ENCODE results near the gene ARHGAP9. TPM values are rescaled to one million over a fixed set of nuclear protein-coding genes. Genes with fewer than 3 reads are reported as not detected.

Gene ARHGAP9
- total RNA-seq, 6 donors from 2014 or later = 29.2 to 131 (median 43.7) TPM

- ATAC-seq (ENCODE audit: low FRiP score in 2 of 2) (no peak), DNase-seq (no peak)
- 2 to 4% methylated on average over 5 of the region's 6 CpGs for WGBS, 2 donors
- H3K36me3 ChIP-seq = no peaks in the 10 kb centered on the region
- no peaks in the 10 kb centered on the region for H3K9me3 ChIP-seq
- peak overlapping the region in 1 of 4 donors; percentile 86 for H3K27ac ChIP-seq
- H3K4me3 ChIP-seq = peak overlapping the region in 3 of 4 donors; percentile 58 to 79 (median 77)
- peaks cover 33 to 45% (median 38%) of the 10 kb centered on the region in 4 donors for H3K4me1 ChIP-seq
- TF ChIP-seq EP300 (IDR thresholded peaks at IDR 0.05) (no peak), POLR2AphosphoS5 (IDR thresholded peaks at IDR 0.05) (no peak), POLR2A (IDR thresholded peaks at IDR 0.05) (no peak)
- TF ChIP-seq, protein P1, sequence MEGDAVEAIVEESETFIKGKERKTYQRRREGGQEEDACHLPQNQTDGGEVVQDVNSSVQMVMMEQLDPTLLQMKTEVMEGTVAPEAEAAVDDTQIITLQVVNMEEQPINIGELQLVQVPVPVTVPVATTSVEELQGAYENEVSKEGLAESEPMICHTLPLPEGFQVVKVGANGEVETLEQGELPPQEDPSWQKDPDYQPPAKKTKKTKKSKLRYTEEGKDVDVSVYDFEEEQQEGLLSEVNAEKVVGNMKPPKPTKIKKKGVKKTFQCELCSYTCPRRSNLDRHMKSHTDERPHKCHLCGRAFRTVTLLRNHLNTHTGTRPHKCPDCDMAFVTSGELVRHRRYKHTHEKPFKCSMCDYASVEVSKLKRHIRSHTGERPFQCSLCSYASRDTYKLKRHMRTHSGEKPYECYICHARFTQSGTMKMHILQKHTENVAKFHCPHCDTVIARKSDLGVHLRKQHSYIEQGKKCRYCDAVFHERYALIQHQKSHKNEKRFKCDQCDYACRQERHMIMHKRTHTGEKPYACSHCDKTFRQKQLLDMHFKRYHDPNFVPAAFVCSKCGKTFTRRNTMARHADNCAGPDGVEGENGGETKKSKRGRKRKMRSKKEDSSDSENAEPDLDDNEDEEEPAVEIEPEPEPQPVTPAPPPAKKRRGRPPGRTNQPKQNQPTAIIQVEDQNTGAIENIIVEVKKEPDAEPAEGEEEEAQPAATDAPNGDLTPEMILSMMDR (IDR thresholded peaks at IDR 0.05) = no peak
- H3K27me3 ChIP-seq = peaks cover 0 to 9% (median 4%) of the 10 kb centered on the region in 4 donors
Measured at GRCh38 chr12:57460468-57460784, 19.2 kb downstream of the ARHGAP9 start.

DNA sequence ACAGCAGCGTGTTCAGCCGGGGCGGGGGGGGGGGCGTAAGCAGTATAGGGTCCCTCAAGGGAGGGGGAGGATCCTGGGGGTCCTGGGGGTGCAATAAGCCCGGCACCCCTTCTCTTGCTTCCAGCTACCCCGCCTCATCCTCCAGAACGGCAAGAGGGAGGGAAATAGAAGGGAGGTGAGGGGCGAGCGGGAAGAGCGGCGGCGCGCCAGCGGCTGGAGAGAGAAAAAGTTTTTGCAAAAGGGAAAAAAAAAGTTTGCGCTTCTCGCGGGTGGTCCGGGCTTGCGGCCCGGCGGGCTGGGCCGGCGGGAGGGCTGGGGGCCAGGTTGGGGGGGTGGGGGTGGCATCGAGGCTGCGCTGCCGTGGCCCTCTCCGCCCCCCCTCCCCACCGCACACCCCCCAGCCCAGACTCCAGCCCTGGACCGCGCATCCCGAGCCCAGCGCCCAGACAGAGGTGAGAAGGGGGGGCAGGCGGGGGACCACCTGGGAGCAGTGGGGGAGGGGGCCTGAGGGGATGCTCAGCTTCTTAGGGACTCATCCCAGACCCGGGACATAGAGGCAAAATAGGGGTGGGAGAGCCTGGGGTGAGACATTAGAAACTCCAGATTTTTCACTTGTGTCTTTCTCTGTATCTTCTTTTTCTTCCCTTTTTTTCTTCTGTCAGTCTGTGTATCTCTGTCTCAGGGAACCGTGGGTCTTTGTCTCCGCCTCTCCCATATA lies 19.8 kb downstream of the ARHGAP9 start, which contains the start of gene GLI1:
Gene GLI1, plus strand, starts transcription at position 36 of the 718 bp plus-strand sequence. CDS start 3,907 bp downstream, outside the sequence.
- peak within 1 kb of the TSS; percentile 51 to 86 (median 68) for H3K27ac ChIP-seq
- peak within 1 kb of the TSS; percentile 58 to 81 (median 78) for H3K4me3 ChIP-seq
- H3K9me3 ChIP-seq = no peaks in the 10 kb centered on the region
- no peak for TF ChIP-seq EP300 (IDR thresholded peaks at IDR 0.05)
- no peak for TF ChIP-seq POLR2A (IDR thresholded peaks at IDR 0.05)
- TF ChIP-seq, protein P1 (IDR thresholded peaks at IDR 0.05) = no peak
- no peak for TF ChIP-seq POLR2AphosphoS5 (IDR thresholded peaks at IDR 0.05)
- no peaks in the 10 kb centered on the region for H3K36me3 ChIP-seq
- peaks cover 0 to 9% (median 4%) of the 10 kb centered on the region in 4 donors for H3K27me3 ChIP-seq
- DNase-seq (peak in 1 of 2 donors; percentile 88), ATAC-seq (ENCODE audit: low FRiP score in 2 of 2) (no peak)
- 2 to 3% methylated on average over 28 to 30 of the region's 36 CpGs for WGBS, 2 donors
- H3K4me1 ChIP-seq = peaks cover 33 to 45% (median 38%) of the 10 kb centered on the region in 4 donors

DNA sequence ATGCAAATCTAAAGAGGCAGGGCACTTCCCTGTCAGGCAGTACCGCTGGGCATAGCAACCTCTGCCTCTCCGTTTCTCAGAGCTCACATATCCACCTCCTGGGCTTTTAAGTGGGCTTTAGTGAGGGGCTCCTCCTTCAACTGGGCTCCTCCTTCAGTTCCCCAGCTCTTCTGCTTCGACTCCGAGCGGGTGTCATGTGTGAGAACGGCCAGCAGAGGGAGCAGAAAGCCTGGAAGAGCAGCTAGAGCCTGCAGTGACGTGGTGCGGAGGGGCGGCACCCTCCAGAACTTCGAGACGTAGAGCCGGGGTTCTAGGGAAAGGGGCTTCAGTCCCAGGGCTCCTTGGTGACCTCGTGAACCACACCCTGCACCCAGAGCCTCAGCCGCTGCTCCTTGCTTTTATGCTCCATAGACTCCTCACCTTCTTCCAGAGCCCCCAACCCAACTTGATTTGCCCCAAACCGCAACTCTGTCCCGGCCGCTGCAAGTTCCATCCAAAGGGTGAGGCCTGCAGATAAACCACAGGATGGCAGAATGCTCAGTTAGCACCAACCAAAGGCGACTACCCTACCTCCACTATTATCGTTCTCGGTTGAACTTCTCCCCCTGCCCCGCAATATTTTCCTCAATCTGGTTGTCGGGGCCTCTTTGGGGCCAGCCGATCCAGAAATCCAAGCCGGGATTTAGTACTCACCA lies 20.5 kb downstream of the ARHGAP9 start:
- TF ChIP-seq, protein P1 (IDR thresholded peaks at IDR 0.05) = peak; percentile 96 to 99 (median 97)
- TF ChIP-seq POLR2AphosphoS5 (IDR thresholded peaks at IDR 0.05) = peak; percentile 2 to 33
- TF ChIP-seq EP300 (IDR thresholded peaks at IDR 0.05) = no peak
- peak in 1 of 4 donors; percentile 55 for TF ChIP-seq POLR2A (IDR thresholded peaks at IDR 0.05)
- Histone ChIP-seq H3K36me3 (no peaks in the 10 kb centered on the region), H3K4me3 (peak overlapping the region; percentile 58 to 81 (median 78)), H3K27ac (peak overlapping the region; percentile 51 to 86 (median 68)), H3K4me1 (peaks cover 33 to 45% (median 38%) of the 10 kb centered on the region in 4 donors), H3K9me3 (no peaks in the 10 kb centered on the region), H3K27me3 (peaks cover 0 to 9% (median 4%) of the 10 kb centered on the region in 4 donors)
- ATAC-seq (ENCODE audit: low FRiP score in 2 of 2) (peak; percentile 90 to 91), DNase-seq (peak; percentile 90 to 94)
- WGBS, 2 donors = 0% methylated on average over 21 to 24 of the region's 24 CpGs

GRCh38 chr12:57458665-57459054 lies 21.0 kb downstream of the ARHGAP9 start:
- Histone ChIP-seq H3K27ac (peak overlapping the region; percentile 51 to 86 (median 68)), H3K27me3 (peaks cover 0 to 9% (median 4%) of the 10 kb centered on the region in 4 donors), H3K9me3 (no peaks in the 10 kb centered on the region), H3K4me3 (peak overlapping the region in 3 of 4 donors; percentile 58 to 79 (median 77)), H3K36me3 (no peaks in the 10 kb centered on the region), H3K4me1 (peaks cover 33 to 45% (median 38%) of the 10 kb centered on the region in 4 donors)
- TF ChIP-seq POLR2AphosphoS5 (IDR thresholded peaks at IDR 0.05) (no peak), POLR2A (IDR thresholded peaks at IDR 0.05) (no peak), EP300 (IDR thresholded peaks at IDR 0.05) (no peak)
- TF ChIP-seq, protein P1 (IDR thresholded peaks at IDR 0.05) = no peak
- DNase-seq (no peak), ATAC-seq (ENCODE audit: low FRiP score in 2 of 2) (no peak)
- 22 to 26% methylated on average over 3 of the region's 3 CpGs for WGBS, 2 donors
